Activated naive CD4-positive, alpha-beta T cell treated with anti-CD3 and anti-CD28 coated beads, Interleukin-2, amount 50 U/mL, for 24 hours (primary cell): ENCODE data around the gene MED28.

Source experiments
- H3K27ac Mint-ChIP-seq: one replicate; pipeline ENCODE4 v1.8.0; 2021; ENCODE audit warnings: mild to moderate bottlenecking, mixed read lengths
- H3K27me3 Mint-ChIP-seq: one replicate; pipeline ENCODE4 v1.8.0; 2021; ENCODE audit warnings: mixed read lengths
- H3K36me3 Mint-ChIP-seq: one replicate; pipeline ENCODE4 v1.8.0; 2021; ENCODE audit warnings: mixed read lengths
- H3K4me1 Mint-ChIP-seq: one replicate; pipeline ENCODE4 v1.8.0; 2021; ENCODE audit warnings: mixed read lengths
- H3K4me3 Mint-ChIP-seq: one replicate; pipeline ENCODE4 v1.8.0; 2021; ENCODE audit warnings: mild to moderate bottlenecking, mixed read lengths
- H3K9me3 Mint-ChIP-seq: one replicate; pipeline ENCODE4 v1.8.0; 2021; ENCODE audit warnings: mixed read lengths

The MED28 gene

GRCh38 chr4:17680559-17681280 lies 66.3 kb downstream of the MED28 start:
- H3K27ac Mint-ChIP-seq: no peak overlapping the region

GRCh38 chr4:17681281-17682221 lies 67.1 kb downstream of the MED28 start:
- H3K36me3 Mint-ChIP-seq: no peaks in the 10 kb centered on the region
- no peaks in the 10 kb centered on the region for H3K4me1 Mint-ChIP-seq
- H3K9me3 Mint-ChIP-seq: peaks cover 7% of the 10 kb centered on the region
- H3K27ac Mint-ChIP-seq: no peak overlapping the region
- peaks cover 2% of the 10 kb centered on the region for H3K27me3 Mint-ChIP-seq
- no peak overlapping the region for H3K4me3 Mint-ChIP-seq

More at GRCh38 chr4:17680559-17681280, 66.3 kb downstream of the MED28 start:
- H3K36me3 Mint-ChIP-seq: no peaks in the 10 kb centered on the region
- peaks cover 2% of the 10 kb centered on the region for H3K27me3 Mint-ChIP-seq
- no peaks in the 10 kb centered on the region for H3K4me1 Mint-ChIP-seq
- peaks cover 7% of the 10 kb centered on the region for H3K9me3 Mint-ChIP-seq
- H3K4me3 Mint-ChIP-seq: no peak overlapping the region

- Mint-ChIP-seq H3K27me3 (no peaks in the 10 kb centered on the region), H3K36me3 (no peaks in the 10 kb centered on the region), H3K4me3 (no peak overlapping the region), H3K27ac (no peak overlapping the region), H3K4me1 (no peaks in the 10 kb centered on the region), H3K9me3 (peaks cover 7% of the 10 kb centered on the region)
Observed at GRCh38 chr4:17682222-17682566, 67.8 kb downstream of the MED28 start.
